Renal cortical epithelial cell (primary cell): ENCODE measurements around the gene SLC27A2. TPM values are rescaled to one million over a fixed set of nuclear protein-coding genes. Genes with fewer than 3 reads are reported as not detected.

Experiments used
- DNase-seq: peaks from one replicate; pipeline ENCODE4 v3.0.0-alpha.2; 2011; ENCODE audit warnings: low read depth
- total RNA-seq: library from RNA; depleted of rRNA; stranded (reverse); fragments of >200 nt; gene quantifications from 2 replicates; pipeline ENCODE4 v1.2.3, GENCODE V29; 2014

The SLC27A2 gene
- total RNA-seq, 1 donor from 2014 or later = 2.8 TPM

- DNase-seq = no peak
These were observed 93.1 kb downstream of the SLC27A2 start for GRCh38 chr15:50275091-50275490.

DNA sequence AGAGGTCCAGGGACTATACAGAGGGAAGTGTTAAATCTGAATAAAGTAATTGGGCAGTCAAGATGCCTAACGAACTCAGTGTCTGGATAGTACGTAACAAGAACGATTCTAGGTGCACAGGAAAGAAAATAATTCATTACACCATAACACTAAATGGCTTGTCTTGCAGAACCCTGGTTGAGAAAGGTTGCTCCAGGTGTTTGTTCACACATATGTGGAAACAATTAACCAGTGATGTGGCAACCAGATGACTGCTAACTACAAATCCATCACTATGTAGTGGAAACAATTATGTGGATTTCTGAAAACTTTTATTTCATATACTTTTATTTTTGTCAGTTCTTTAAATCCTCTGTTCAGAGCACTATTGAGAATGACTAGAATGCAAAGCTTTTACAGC is 93.9 kb downstream of the SLC27A2 start:
- DNase-seq = peak; percentile 9

DNA sequence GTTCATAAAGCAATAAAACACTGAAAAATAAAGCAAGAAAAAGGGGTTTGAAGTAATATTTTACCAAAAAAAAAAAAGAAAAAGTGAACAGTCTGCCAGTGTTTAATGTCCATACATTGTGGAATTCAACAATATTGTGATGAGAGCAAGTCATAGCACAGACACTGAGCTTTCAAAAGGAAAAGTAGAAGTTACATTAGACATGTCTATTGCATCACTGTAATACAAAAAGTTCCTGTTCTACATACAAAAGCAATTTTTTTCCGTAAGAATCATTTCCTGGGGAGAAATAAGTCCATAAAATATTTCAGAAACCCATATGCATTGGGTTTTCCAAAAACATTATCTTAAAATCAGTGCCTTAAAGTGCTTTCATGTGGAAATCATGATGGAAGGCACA is 95.4 kb downstream of the SLC27A2 start:
- DNase-seq = no peak

DNA sequence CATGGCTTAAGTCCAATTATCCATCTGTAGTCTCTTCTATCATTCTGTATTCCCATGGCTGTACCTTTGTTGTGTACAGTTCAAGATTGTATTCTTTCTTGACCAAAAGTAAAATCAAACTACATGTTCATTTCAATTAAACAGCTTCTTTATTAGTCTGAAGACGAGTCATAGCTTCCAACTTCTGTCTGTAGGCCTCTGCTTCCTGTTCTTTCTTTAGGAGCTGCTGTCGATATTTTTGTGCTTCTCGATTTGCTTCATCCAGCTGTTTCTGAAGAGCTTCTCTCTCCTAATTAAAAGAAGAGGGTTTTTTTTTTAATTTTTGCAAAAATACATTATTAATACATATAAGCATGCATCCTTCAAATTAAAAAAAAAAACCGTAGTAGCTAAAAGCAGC is 96.5 kb downstream of the SLC27A2 start:
- no peak for DNase-seq

GRCh38 chr15:50280271-50280670 is 98.3 kb downstream of the SLC27A2 start:
- peak; percentile 80 for DNase-seq

- no peak for DNase-seq
These were observed 99.4 kb downstream of the SLC27A2 start for GRCh38 chr15:50281427-50281826.

Other genes with a start within 250 kb of the SLC27A2 start
- 0.30 and 1.6 TPM in 2 replicates for gene ATP8B4, start 63.0 kb upstream of the SLC27A2 start, total RNA-seq
- gene HDC, start 83.5 kb downstream of the SLC27A2 start, total RNA-seq = not detected in 2 replicates
- gene GABPB1, start 173.0 kb downstream of the SLC27A2 start, total RNA-seq = 36.6 and 68.2 TPM in 2 replicates
- 54.4 and 83.1 TPM in 2 replicates for gene USP8, start 242.2 kb downstream of the SLC27A2 start, total RNA-seq